Stimulated activated CD8-positive, alpha-beta memory T cell treated with anti-CD3 and anti-CD28 coated beads, Interleukin-4, amount 100 ng/mL, for 4 hours (primary cell): Measurements from ENCODE around the gene RELN.

Experiments
- DNase-seq, 2 donors: peaks; one replicate each; pipeline ENCODE4 v3.0.0-alpha.2; 2020; ENCODE audit warnings: low read depth in 2 of 2, low spot score in 1 of 2

Gene RELN

DNA sequence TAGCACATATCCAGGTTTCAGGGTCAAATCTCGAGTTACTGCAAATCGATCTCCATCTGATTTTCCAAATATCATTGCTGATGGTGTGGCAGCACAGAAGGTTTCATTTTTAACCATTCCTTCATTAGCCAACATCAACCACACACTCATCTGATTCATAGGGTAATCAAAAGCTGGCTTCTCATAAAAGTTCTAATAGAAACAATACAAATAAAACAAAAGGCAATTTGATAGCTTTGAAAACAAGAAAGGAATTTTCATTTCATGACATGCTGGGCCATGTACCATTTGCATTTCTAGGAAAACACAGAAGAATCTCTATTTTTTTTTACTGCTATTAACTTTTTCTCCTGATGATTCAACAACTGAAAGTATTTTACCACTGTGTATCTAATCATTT is 395.8 kb downstream of the RELN start:
- no peak for DNase-seq

GRCh38 chr7:103592844-103593243 is 396.6 kb downstream of the RELN start:
- no peak for DNase-seq

DNA sequence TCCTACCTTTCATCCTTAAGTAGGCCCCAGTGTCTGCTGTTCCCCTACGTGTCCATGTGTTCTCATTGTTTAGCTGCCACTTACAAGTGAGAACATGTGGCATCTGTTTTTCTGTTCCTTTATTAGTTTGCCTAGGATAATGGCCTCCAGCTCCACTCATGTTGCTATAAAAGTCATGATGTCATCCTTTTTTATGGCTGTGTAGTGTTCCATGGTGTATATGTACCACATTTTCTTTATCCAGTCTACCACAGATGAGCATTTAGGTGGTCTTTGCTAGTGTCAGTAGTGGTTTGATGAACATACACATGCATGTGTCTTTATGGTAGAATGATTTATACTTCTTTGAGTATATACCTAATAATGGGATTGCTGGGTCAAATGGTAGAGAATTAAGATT is 397.3 kb downstream of the RELN start:
- no peak for DNase-seq

DNA sequence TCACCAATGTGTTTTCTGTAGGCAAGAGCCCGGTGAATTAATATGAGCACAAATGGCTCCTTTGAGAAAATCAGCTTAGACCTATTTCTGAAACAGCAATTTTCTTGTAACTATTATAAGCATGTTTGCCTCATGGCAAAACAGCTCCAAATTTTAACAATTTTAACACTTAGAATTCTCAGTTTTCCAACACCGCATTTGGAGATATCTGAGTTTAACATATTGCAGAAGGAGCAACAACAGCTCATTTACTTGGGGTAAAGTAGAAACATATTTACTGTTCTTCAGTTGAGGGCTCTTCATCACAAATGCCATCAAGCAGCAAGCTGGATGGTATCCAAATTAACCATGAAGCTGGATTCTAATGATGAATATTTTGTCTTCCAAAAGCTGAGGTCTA is 409.4 kb downstream of the RELN start:
- no peak for DNase-seq

DNA sequence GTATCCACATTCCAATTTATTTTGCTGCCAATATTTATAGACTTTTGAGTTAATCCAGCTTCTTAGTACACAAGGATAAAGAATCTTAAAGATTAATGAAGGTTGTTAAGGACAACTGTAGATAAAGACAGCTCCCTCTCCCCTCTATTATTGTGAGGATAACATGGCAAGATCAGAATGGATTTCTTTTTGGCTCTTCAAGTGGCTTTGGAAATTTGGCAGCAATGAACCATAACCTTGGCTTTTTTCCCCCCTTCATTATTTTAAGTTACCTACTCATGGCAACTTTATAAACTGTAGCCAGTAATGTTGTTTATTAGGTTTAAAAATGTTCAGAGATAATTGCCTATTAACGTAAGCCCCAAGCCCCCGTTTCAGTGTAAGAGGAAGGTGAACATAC is 412.4 kb downstream of the RELN start:
- DNase-seq, result no peak

DNA sequence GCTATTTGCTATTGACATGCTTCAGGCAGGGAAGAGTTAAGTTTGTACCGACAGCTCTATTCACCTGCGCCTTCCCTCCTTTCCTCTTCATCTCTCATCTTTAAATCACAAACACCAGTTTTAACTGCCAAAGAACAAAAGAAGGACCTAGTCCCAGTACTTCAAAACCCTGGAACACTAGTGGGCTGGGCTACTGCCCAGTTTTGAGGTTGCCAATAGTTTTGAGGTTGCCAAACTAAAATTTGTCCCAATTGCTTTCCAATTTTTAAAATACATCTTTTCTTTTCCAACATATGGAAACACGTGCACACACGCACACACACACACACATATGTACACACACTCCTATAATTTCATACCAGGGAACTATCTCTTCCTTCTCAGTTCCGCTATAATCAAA is 412.8 kb downstream of the RELN start:
- no peak for DNase-seq

GRCh38 chr7:103574576-103574975 is 414.9 kb downstream of the RELN start:
- DNase-seq, result no peak

DNA sequence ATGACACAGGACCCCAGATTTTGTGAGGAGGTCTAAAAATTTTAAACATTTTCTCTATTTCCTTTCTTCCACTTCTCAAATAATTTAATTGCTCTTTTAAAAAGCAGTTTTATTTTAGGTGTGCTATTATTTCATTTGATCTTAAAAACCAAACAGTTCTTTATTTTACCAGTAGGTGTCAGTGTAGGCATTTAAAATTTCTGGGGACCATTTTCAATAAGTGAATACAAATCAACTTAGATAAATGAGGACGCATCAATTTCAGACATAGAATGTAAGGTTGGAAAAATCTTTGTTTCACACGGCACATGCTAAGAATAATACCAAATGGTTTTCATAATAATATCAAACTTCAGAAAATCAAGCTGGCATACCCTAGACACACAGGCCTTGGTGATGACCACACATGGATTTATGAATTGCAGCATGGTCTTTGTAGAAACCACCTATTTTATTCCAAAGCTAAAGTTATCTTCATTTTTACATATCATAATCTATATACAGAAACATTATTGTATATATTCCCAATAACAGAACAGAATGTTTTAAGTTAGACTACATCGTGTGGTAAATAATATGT is 415.9 kb downstream of the RELN start:
- DNase-seq, result no peak

DNA sequence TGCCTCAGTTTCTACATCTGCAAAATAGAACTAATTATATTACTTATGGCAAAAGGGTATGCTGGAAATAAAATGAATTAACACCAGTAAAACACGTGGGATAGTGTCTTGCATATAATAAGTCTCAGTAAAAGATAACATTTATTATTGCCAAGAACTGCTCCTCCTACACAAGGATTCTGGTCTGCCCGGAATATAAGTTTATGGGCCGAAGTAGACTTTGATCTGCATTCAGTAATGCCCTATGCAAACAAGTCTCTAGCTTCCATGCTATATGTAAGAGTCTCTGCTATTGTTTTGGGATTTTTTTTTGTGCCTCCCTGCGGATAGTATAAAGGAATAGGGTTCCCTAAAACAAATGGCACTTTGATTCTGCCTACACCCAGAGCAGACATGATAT is 417.9 kb downstream of the RELN start:
- no peak for DNase-seq

DNA sequence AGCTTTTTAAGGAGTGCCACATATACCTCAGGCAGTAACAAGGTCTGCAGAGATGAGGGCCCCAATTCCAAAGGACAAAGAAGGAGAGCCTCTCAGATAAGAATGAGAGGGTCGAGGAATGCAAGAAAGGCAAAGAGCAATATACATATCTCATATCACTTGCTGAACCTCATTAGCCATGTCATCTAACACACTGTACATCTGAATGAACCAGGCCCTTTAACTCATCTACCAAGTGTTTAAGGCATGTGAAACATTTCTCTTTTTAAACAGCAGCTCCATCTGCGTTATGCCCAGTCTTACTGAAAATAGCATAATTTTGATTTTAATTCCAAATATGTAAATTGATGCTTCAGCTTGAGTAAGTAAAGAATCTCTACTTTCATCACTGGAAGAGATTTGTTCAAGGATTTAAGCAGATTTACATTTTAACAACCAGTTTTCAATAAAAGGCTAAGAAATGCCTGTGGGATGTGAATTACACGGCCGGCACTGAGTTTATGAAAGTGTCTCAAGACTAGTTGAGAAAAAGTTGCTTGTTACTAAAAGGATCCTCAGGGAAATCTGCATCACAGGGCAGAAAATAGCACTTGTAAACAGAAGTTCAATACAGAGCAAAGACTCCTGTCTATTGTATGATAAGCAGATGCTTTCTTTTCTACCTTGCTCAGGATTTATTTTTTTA is 419.7 kb downstream of the RELN start:
- no peak for DNase-seq

GRCh38 chr7:103564416-103564815 is 425.0 kb downstream of the RELN start:
- DNase-seq, result no peak

DNA sequence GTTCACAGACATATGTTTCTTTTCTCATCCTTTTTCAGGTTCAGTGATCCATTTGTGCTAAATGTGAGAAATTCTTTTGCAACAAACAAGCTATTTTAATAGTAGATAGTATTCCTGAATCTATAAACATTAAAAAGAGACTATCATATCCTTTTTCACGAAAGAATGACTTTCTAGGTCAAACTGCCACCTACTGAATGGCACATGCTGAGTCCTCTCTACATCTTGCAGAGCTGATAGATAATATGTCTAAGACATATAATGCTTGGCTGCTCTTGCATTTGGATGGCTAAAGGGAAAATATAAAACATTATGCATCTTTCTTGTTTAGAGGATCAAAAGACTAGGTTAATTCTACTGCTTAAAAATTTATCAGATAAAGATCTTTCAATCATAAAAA is 429.3 kb downstream of the RELN start:
- DNase-seq, result no peak

DNA sequence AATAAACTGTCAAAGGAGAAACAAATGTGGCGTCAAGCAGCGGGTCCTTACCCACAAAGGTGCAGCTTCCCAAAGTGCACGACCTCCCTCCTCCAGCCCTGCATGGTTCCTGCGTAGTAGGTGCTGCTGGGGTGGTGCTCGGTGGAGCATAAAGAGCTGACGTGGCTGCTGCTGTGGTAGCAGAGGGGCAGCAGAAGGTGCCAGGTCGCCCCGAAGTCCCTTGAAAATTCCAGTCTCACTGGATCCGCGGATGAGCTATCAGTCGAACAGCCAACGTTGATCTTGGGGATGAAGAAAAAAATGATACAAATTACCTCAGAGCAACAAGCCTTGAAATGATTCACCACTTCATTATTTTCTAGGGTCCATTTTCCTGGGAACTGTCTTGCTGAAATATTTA is 438.4 kb downstream of the RELN start:
- no peak for DNase-seq

- DNase-seq, result no peak
These were observed 439.7 kb downstream of the RELN start for GRCh38 chr7:103549786-103550185.

DNA sequence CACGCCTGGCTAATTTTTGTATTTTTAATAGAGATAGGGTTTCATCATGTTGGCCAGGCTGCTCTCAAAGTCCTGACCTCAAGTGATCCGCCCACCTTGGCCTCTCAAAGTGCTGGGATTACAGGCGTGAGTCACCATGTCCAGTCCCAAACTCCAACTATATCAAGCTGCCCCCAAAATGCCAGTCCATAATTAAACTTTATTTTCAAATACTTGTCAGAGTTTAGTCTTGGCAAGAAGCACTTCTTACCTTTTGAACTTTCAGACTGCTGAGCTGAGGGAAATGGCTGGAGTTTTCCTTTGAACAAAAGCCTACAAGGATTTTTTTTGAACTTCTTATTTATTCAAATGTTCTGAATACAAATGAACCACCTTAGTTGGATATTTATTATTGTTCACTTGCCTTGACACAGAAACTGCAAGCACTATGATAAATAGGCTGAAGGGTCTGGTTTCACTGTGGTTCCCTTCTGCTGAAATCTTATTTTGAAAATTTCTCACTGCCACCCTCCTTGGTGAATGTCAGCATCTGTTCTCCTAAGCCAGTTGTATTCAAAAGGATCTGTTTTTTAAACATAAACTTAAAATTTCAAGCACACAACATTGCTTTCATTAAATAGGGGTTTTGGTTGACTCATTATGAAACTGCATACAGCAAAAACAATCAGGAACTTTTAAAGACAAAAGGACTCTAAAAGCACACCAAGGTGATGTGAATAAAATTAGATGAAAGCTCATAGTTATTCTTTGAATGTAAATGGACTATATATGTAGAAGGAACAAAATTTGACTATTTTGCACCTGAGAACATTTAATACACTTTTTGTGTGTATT is 441.8 kb downstream of the RELN start:
- DNase-seq, result no peak

DNA sequence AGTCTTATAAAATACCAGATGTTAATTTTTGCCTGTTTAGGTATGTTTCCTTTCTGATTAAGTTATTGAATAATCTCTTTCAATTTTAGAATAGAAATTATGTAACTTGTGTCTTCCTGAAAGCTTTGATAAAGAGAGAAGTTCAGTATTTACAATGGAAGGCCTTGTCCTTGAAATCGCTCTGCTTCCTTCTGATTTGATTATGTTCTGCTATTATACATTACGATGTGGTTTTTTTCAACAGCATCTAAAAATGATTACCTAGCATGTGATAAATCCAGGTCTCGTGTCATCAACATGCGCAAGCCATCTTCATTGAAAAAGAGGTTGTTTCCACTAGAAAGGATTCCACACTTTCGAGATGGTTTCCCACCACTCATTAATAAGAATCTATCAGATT is 447.0 kb downstream of the RELN start:
- DNase-seq, result no peak

DNA sequence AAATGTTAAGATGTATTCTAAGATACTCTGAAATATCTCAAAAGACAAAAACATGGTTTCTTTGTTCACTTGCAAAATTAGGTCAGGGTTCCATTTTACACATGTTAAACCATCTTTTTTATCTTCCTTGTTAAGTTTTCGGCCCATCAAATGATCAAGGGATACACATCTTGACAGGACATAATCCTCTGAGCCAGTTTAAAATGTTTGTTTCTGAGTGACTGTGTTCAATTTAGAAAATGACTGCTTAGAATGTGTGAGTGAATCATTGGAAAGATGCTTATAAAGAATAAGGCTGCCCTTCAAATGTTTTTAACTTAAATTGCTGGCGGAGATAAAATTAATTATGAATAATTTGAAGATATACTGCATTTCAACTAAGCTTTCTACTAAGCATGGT is 447.5 kb downstream of the RELN start:
- no peak for DNase-seq

- DNase-seq, result no peak
These were observed 448.4 kb downstream of the RELN start for GRCh38 chr7:103541026-103541425.

GRCh38 chr7:103540338-103540737 is 449.1 kb downstream of the RELN start:
- no peak for DNase-seq

DNA sequence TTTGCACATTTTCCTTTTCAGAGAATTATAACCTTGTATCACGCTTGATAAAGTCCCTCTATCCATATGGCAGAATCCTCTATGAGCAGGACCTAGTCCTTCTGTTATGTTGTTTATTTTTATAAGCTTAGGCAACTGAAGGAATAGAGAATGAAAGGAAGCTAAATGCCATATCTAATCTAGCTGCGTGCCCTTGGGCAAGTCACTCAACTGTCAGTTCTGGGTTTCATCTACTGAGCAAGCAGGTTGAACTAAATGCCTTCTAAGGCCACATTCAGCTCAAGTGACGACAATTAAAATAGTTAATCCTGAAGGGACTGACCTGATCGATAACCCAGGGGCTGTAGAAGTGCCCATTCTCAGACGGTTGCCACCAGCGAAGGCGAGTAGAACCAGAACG is 449.6 kb downstream of the RELN start:
- DNase-seq, result no peak

GRCh38 chr7:103538964-103539709 is 450.3 kb downstream of the RELN start:
- DNase-seq, result no peak

DNA sequence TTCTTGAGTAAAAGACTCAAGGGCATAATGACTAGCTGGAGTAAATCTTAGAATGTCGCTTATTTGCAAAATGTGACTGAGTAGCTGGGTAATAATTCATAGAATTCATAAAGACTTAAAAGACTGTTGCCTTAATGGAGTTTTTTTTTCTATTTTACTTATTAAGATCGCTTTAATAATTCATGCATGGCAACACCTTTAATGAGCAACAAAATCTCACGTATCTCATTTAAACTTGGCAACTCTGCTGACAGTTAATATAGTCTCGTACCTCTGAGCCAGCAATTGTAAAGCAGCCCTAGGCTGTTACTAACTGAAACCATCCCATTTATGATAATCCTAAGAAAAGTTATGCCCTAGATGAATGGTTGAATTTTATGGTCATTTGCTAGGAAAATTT is 455.7 kb downstream of the RELN start:
- no peak for DNase-seq
